Measurements from ENCODE around the gene NCOR1.

- TF ChIP-seq NRF1 (conservative IDR thresholded peaks at IDR 0.05; ENCODE audit: low read depth, low read length) (no peak), EZH2 (IDR thresholded peaks at IDR 0.05; ENCODE audit: borderline replicate concordance, control insufficient read depth, low read depth, low read length) (no peak), DPF2 (IDR thresholded peaks at IDR 0.05) (no peak), STAT1 (conservative IDR thresholded peaks at IDR 0.05) (no peak), EED (IDR thresholded peaks at IDR 0.05; ENCODE audit: low read depth) (no peak), KDM1A (IDR thresholded peaks at IDR 0.05; ENCODE audit: borderline replicate concordance) (no peak)
- TF ChIP-seq, protein P1, sequence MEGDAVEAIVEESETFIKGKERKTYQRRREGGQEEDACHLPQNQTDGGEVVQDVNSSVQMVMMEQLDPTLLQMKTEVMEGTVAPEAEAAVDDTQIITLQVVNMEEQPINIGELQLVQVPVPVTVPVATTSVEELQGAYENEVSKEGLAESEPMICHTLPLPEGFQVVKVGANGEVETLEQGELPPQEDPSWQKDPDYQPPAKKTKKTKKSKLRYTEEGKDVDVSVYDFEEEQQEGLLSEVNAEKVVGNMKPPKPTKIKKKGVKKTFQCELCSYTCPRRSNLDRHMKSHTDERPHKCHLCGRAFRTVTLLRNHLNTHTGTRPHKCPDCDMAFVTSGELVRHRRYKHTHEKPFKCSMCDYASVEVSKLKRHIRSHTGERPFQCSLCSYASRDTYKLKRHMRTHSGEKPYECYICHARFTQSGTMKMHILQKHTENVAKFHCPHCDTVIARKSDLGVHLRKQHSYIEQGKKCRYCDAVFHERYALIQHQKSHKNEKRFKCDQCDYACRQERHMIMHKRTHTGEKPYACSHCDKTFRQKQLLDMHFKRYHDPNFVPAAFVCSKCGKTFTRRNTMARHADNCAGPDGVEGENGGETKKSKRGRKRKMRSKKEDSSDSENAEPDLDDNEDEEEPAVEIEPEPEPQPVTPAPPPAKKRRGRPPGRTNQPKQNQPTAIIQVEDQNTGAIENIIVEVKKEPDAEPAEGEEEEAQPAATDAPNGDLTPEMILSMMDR (IDR thresholded peaks at IDR 0.05 in 2 of 3, conservative IDR thresholded peaks at IDR 0.05 in 1 of 3; ENCODE audit: control insufficient read depth in 2 of 3, extremely low read depth in 1 of 3, insufficient read depth in 1 of 3, low read depth in 3 of 3, low read length in 3 of 3), result no peak
- TF ChIP-seq, protein P2, sequence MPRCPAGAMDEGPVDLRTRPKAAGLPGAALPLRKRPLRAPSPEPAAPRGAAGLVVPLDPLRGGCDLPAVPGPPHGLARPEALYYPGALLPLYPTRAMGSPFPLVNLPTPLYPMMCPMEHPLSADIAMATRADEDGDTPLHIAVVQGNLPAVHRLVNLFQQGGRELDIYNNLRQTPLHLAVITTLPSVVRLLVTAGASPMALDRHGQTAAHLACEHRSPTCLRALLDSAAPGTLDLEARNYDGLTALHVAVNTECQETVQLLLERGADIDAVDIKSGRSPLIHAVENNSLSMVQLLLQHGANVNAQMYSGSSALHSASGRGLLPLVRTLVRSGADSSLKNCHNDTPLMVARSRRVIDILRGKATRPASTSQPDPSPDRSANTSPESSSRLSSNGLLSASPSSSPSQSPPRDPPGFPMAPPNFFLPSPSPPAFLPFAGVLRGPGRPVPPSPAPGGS (IDR thresholded peaks at IDR 0.05; ENCODE audit: borderline replicate concordance, insufficient read depth, low read depth, low read length, poor library complexity, severe bottlenecking), result no peak
Observed at GRCh38 chr17:16117149-16117548, 98.2 kb downstream of the NCOR1 start.

Measured in GM12878 (cell line).